Measurements from ENCODE around the gene CAMK4.

GRCh38 chr5:111367115-111367514 is 142.9 kb downstream of the CAMK4 start:
- TF ChIP-seq CTCF (IDR thresholded peaks at IDR 0.05; ENCODE audit: poor library complexity, severe bottlenecking) (no peak), MXI1 (conservative IDR thresholded peaks at IDR 0.05; ENCODE audit: poor library complexity, severe bottlenecking) (no peak), POLR2AphosphoS5 (IDR thresholded peaks at IDR 0.05) (no peak), EP300 (conservative IDR thresholded peaks at IDR 0.05; ENCODE audit: poor library complexity, severe bottlenecking) (no peak)

All from neural cell (in vitro differentiated cells).